ENCODE results near the gene MAP3K13. TPM values are rescaled to one million over a fixed set of nuclear protein-coding genes. Genes with fewer than 3 reads are reported as not detected.

Gene MAP3K13
- total RNA-seq, 1 experiment from 2014 or later = 21.0 TPM

GRCh38 chr3:185371306-185372074, 8.6 kb downstream of the MAP3K13 start:
- H3K9ac ChIP-seq (ENCODE audit: low read length) = no peak overlapping the region
- no peaks in the 10 kb centered on the region for H3K36me3 ChIP-seq (ENCODE audit: control insufficient read depth in 1 of 2, insufficient read depth in 2 of 2, low read length in 2 of 2)
- ChIA-PET RAD21 (ENCODE audit: low non-redundant PET in 1 of 2, low total read pairs in 2 of 2, uncharacterized antibody in 2 of 2, unreplicated experiment in 2 of 2) (no interaction called here), POLR2A (no interaction called here), CTCF (no interaction called here)
- intact Hi-C loops (cut with micrococcal nuclease) = no loop called here
- BruUV-seq (replicated peaks) = no TSS peak
- no peaks in the 10 kb centered on the region for H4K20me1 ChIP-seq (ENCODE audit: insufficient read depth)
- no peak overlapping the region for H3K4me2 ChIP-seq (ENCODE audit: low read length)
- DNase-seq (ENCODE audit: low read depth, low spot score) = no peak
- H3K4me1 ChIP-seq (ENCODE audit: control insufficient read depth in 1 of 2, insufficient read depth in 2 of 2, low read length in 2 of 2) = no peaks in the 10 kb centered on the region
- ATAC-seq = no peak
- H3K9me3 ChIP-seq (ENCODE audit: control insufficient read depth in 1 of 2, insufficient read depth in 1 of 2, low read depth in 1 of 2, low read length in 2 of 2) = no peaks in the 10 kb centered on the region
- H2AFZ ChIP-seq (ENCODE audit: low read depth, low read length, poor library complexity, severe bottlenecking) = no peak overlapping the region
- H3K4me3 ChIP-seq (replicated peaks in 1 of 2; ENCODE audit: low read depth in 1 of 2, low read length in 2 of 2) = no peak overlapping the region
- no peak overlapping the region for H3K27ac ChIP-seq (ENCODE audit: low read depth, low read length)
- no peaks in the 10 kb centered on the region for H3K79me2 ChIP-seq (ENCODE audit: insufficient read depth, low read length)
- H3K9me2 ChIP-seq (ENCODE audit: insufficient read depth) = no peaks in the 10 kb centered on the region
- TF ChIP-seq EGR1 (IDR thresholded peaks at IDR 0.05; ENCODE audit: low read depth) (no peak), JUND (IDR thresholded peaks at IDR 0.05) (no peak)
- H3K27me3 ChIP-seq (ENCODE audit: insufficient read depth, low read length) = no peaks in the 10 kb centered on the region

- Histone ChIP-seq H3K9ac (ENCODE audit: low read length) (no peak overlapping the region), H3K4me1 (ENCODE audit: control insufficient read depth in 1 of 2, insufficient read depth in 2 of 2, low read length in 2 of 2) (no peaks in the 10 kb centered on the region), H3K79me2 (ENCODE audit: insufficient read depth, low read length) (no peaks in the 10 kb centered on the region), H3K27me3 (ENCODE audit: insufficient read depth, low read length) (no peaks in the 10 kb centered on the region), H3K9me3 (ENCODE audit: control insufficient read depth in 1 of 2, insufficient read depth in 1 of 2, low read depth in 1 of 2, low read length in 2 of 2) (no peaks in the 10 kb centered on the region), H2AFZ (ENCODE audit: low read depth, low read length, poor library complexity, severe bottlenecking) (no peak overlapping the region), H3K27ac (ENCODE audit: low read depth, low read length) (no peak overlapping the region), H4K20me1 (ENCODE audit: insufficient read depth) (no peaks in the 10 kb centered on the region), H3K9me2 (ENCODE audit: insufficient read depth) (no peaks in the 10 kb centered on the region), H3K36me3 (ENCODE audit: control insufficient read depth in 1 of 2, insufficient read depth in 2 of 2, low read length in 2 of 2) (no peaks in the 10 kb centered on the region), H3K4me2 (ENCODE audit: low read length) (no peak overlapping the region), H3K4me3 (replicated peaks in 1 of 2; ENCODE audit: low read depth in 1 of 2, low read length in 2 of 2) (no peak overlapping the region)
- intact Hi-C loops (cut with micrococcal nuclease) = no loop called here
- ChIA-PET RAD21 (ENCODE audit: low non-redundant PET in 1 of 2, low total read pairs in 2 of 2, uncharacterized antibody in 2 of 2, unreplicated experiment in 2 of 2) (no interaction called here), CTCF (interaction anchor here (0.7 kb wide), 1 partner anchor 79 kb away, joined by 3 read pairs; no protein-coding TSS in a partner anchor), POLR2A (no interaction called here)
- no TSS peak for BruUV-seq (replicated peaks)
- no peak for TF ChIP-seq CTCF (IDR thresholded peaks at IDR 0.05 in 2 of 3, conservative IDR thresholded peaks at IDR 0.05 in 1 of 3; ENCODE audit: borderline replicate concordance in 1 of 3, insufficient read depth in 1 of 3, low read depth in 2 of 3, low read length in 2 of 3)
- no peak for TF ChIP-seq RAD21 (IDR thresholded peaks at IDR 0.05; ENCODE audit: low read depth)
- TF ChIP-seq POLR2AphosphoS5 (IDR thresholded peaks at IDR 0.05; ENCODE audit: low read depth, low read length) = no peak
- no peak for TF ChIP-seq JUND (IDR thresholded peaks at IDR 0.05)
- TF ChIP-seq ZFX (IDR thresholded peaks at IDR 0.05) = no peak
- TF ChIP-seq MAX (IDR thresholded peaks at IDR 0.05) = no peak
- TF ChIP-seq EZH2phosphoT487 (IDR thresholded peaks at IDR 0.05; ENCODE audit: borderline replicate concordance) = no peak
- no peak for TF ChIP-seq SP1 (IDR thresholded peaks at IDR 0.05; ENCODE audit: low read depth)
- TF ChIP-seq FOSL1 (IDR thresholded peaks at IDR 0.05; ENCODE audit: low read depth) = no peak
- no peak for TF ChIP-seq CEBPB (IDR thresholded peaks at IDR 0.05; ENCODE audit: low read depth)
- no peak for TF ChIP-seq EZH2 (IDR thresholded peaks at IDR 0.05)
- no peak for DNase-seq (ENCODE audit: low read depth, low spot score)
- ATAC-seq = no peak
Observed at GRCh38 chr3:185381320-185382058, 18.6 kb downstream of the MAP3K13 start.

All from HCT116 (cell line).